Spleen (tissue), 11 donors: ENCODE results near the gene CCSER2. TPM values are rescaled to one million over a fixed set of nuclear protein-coding genes. Genes with fewer than 3 reads are reported as not detected.
"Not testable (repeated sequence)": the region's sequence is repeated elsewhere in the genome, so short reads cannot be mapped to it uniquely, and the experiment has no call there.

Source experiments
- DNase-seq: peaks from one replicate; pipeline ENCODE4 v3.0.0-alpha.2; 2020
- H3K27ac ChIP-seq, 8 donors: fragments of 200-600 bp; sonication (generic) in 7 of 8; 1 replicate in 4 of 8; 2 replicates in 4 of 8; pipeline versions ENCODE4 v1.5.0 to v1.8.0; 2016 to 2021; ENCODE audit warnings: inconsistent platforms in 4 of 8, mild to moderate bottlenecking in 4 of 8, moderate library complexity in 1 of 8
- H3K27me3 ChIP-seq, 7 donors: fragments of 200-600 bp; sonication (generic) in 6 of 7; replicated peaks in 1 of 7; 1 replicate in 4 of 7; 2 replicates in 3 of 7; pipeline versions ENCODE4 v1.5.0 to v1.8.0; 2016 to 2021; ENCODE audit warnings: inconsistent platforms in 3 of 7, mild to moderate bottlenecking in 1 of 7
- H3K36me3 ChIP-seq, 6 donors: fragments of 200-600 bp; sonication (generic) in 5 of 6; 1 replicate in 4 of 6; 2 replicates in 2 of 6; pipeline versions ENCODE4 v1.5.0 to v1.8.0; 2016 to 2021; ENCODE audit warnings: inconsistent platforms in 2 of 6
- H3K4me1 ChIP-seq, 6 donors: fragments of 200-600 bp; sonication (generic) in 5 of 6; 1 replicate in 3 of 6; 2 replicates in 3 of 6; pipeline versions ENCODE4 v1.5.0 to v1.8.0; 2016 to 2021; ENCODE audit warnings: inconsistent platforms in 3 of 6
- H3K4me3 ChIP-seq, 8 donors: fragments of 200-600 bp; sonication (generic) in 7 of 8; 1 replicate in 4 of 8; 2 replicates in 4 of 8; pipeline versions ENCODE4 v1.5.0 to v1.8.0; 2016 to 2021; ENCODE audit warnings: inconsistent platforms in 4 of 8, mild to moderate bottlenecking in 4 of 8, moderate library complexity in 2 of 8
- H3K9me3 ChIP-seq, 8 donors: fragments of 200-600 bp; sonication (generic) in 7 of 8; 1 replicate in 4 of 8; 2 replicates in 4 of 8; pipeline versions ENCODE4 v1.5.0 to v1.8.0; 2016 to 2021; ENCODE audit warnings: inconsistent platforms in 4 of 8
- POLR2A ChIP-seq, 3 donors: fragments of 450-650 bp; IDR thresholded peaks; one replicate each; pipeline ENCODE4 v1.5.1; 2017; ENCODE audit warnings: antibody characterized with exemption in 3 of 3, mild to moderate bottlenecking in 1 of 3
- POLR2AphosphoS5 ChIP-seq, 3 donors: sonication (generic); formaldehyde crosslinking; IDR thresholded peaks; one replicate each; pipeline ENCODE4 v1.5.1; 2017; ENCODE audit warnings: antibody characterized with exemption in 3 of 3
- WGBS, 5 donors: extraction: QIAGEN DNeasy Blood & Tissue Kit in 3 of 5; methylation state at CpG; one replicate each; pipeline versions ENCODE4 v1.1.5 to v1.1.7; 2013 to 2018; 5-methylcytosine and 5-hydroxymethylcytosine counted together
- intact Hi-C: fragments of 100-400 bp; cut with DNase I; formaldehyde crosslinking; loops from one replicate; pipeline ENCODE4 v1.15.0; 2023; ENCODE audit warnings: low total_unique reads
- polyA plus RNA-seq, 3 donors: library from polyadenylated mRNA; stranded (reverse); fragments of 200-250 nt; gene quantifications; one replicate each; pipeline ENCODE4 v1.2.1, GENCODE V29; 2013
- total RNA-seq, 7 donors: library from RNA; depleted of rRNA in 3 of 7; stranded (reverse); fragments of >200 nt in 3 of 7; fragmentation: NEBNext Ultra II Directional in 4 of 7; extraction: Animal tissue kit (Norgen Biotek cat#: 25700) in 4 of 7; gene quantifications; one replicate each; pipeline versions ENCODE4 v1.1.0 to v1.2.1, GENCODE V29; 2016 to 2021
- TF ChIP-seq, protein P1 (sequence below), 11 experiments: fragments of 200-600 bp in 7 of 11; fragments of 450-650 bp in 4 of 11; sonication (generic) in 4 of 11; IDR thresholded peaks in 8 of 11; conservative IDR thresholded peaks in 3 of 11; 1 replicate in 7 of 11; 2 replicates in 4 of 11; pipeline versions ENCODE4 v1.4.0 to v1.8.0; 2016 to 2021; ENCODE audit warnings: antibody characterized with exemption in 11 of 11, inconsistent platforms in 4 of 11, mild to moderate bottlenecking in 1 of 11
- donor health status: healthy with polysubstance abuse.
- donor health status: DM: no; HTN: no; CAD: no; lungs with moderate emphysema.
- donor health status: DM: no; HTN: no; CAD: no.
- donor health status: Bipolar disorder and iron deficiency.
- donor health status: healthy.
- donor health status: DM: no; HTN: no; CAD: no.
- donor health status: DM: yes; HTN: yes; CAD: no.

The CCSER2 gene
- total and polyA plus RNA-seq, 10 donors: 5.3 to 61.4 (median 45.2) TPM

DNA sequence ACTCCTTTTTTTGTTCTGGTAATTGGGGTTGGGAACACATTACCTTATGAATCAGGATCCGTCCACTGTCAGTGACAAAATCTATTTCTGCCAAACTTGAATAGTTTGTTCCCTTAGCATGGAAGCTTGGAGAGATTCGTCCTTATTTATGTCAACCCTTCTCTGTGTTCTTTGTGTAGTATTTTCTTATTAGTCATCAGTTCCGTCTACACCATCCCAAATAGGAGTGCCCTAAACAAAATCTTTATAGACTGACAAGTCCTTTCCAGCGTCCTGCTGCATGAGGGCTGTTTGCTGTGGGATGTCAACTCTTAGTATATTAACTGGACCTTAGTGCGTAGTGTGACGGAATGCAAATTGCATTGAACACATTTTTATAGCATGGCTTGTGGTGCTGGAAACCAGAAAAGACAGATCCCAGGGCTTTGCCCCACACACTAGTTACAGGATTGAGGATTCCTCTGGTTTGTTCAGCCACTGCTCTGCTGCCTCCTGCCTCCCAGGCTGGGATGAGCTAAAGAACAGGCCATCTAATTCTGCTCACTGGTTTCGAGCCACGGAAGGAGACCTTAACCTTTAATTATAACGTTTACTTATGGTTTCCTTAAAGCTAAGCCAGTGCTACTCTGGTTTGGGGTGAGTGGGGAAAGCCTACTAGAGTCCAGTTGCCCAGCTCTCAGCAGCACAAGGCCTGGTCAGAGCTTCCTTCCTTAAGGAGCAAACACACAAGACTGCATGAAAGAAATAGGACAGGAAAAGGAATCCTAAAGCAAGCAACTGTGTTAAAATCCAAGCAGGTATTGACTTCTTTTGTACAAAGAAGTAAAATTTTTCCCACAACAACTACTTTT is 194.4 kb downstream of the CCSER2 start:
- Histone ChIP-seq H3K9me3 (peaks cover 0 to 16% (median 11%) of the 10 kb centered on the region in 8 donors), H3K36me3 (no peaks in the 10 kb centered on the region), H3K27me3 (no peaks in the 10 kb centered on the region), H3K27ac (no peak overlapping the region), H3K4me3 (no peak overlapping the region), H3K4me1 (no peaks in the 10 kb centered on the region)
- 82 to 89% (median 84%) methylated on average over 9 of the region's 9 CpGs for WGBS, 5 donors
- TF ChIP-seq POLR2AphosphoS5 (IDR thresholded peaks at IDR 0.05) (no peak), POLR2A (IDR thresholded peaks at IDR 0.05) (no peak)
- TF ChIP-seq, protein P1, sequence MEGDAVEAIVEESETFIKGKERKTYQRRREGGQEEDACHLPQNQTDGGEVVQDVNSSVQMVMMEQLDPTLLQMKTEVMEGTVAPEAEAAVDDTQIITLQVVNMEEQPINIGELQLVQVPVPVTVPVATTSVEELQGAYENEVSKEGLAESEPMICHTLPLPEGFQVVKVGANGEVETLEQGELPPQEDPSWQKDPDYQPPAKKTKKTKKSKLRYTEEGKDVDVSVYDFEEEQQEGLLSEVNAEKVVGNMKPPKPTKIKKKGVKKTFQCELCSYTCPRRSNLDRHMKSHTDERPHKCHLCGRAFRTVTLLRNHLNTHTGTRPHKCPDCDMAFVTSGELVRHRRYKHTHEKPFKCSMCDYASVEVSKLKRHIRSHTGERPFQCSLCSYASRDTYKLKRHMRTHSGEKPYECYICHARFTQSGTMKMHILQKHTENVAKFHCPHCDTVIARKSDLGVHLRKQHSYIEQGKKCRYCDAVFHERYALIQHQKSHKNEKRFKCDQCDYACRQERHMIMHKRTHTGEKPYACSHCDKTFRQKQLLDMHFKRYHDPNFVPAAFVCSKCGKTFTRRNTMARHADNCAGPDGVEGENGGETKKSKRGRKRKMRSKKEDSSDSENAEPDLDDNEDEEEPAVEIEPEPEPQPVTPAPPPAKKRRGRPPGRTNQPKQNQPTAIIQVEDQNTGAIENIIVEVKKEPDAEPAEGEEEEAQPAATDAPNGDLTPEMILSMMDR (IDR thresholded peaks at IDR 0.05 in 8 of 11, conservative IDR thresholded peaks at IDR 0.05 in 3 of 11): no peak
- intact Hi-C loops: no loop called here
- no peak for DNase-seq

DNA sequence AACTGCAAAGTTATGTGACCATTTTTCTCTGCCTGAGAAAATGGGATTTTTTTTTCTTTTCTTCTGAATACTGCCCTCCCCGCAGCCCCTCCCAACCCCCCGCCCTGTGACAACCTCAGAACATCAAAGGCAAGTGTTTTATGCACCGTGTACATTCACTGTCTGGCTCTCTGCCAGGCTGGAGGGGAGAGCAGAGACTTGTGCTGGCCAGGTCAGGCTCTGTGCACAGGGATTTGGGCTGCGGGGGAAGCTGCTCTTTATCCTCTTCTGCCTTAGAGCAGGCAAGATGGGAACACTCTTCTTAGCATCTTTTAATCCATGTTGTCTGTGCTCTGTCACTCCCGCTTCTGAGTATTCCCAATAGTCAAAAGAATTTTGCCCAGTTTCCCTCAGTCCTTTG is 195.1 kb downstream of the CCSER2 start:
- Histone ChIP-seq H3K4me3 (no peak overlapping the region), H3K27ac (no peak overlapping the region), H3K4me1 (no peaks in the 10 kb centered on the region), H3K27me3 (no peaks in the 10 kb centered on the region), H3K9me3 (peaks cover 0 to 16% (median 11%) of the 10 kb centered on the region in 8 donors), H3K36me3 (no peaks in the 10 kb centered on the region)
- TF ChIP-seq, protein P1 (IDR thresholded peaks at IDR 0.05 in 8 of 11, conservative IDR thresholded peaks at IDR 0.05 in 3 of 11): no peak
- TF ChIP-seq POLR2AphosphoS5 (IDR thresholded peaks at IDR 0.05): no peak
- no peak for TF ChIP-seq POLR2A (IDR thresholded peaks at IDR 0.05)
- 60 to 68% (median 61%) methylated on average over 5 of the region's 5 CpGs for WGBS, 5 donors
- intact Hi-C loops: no loop called here
- DNase-seq: no peak

DNA sequence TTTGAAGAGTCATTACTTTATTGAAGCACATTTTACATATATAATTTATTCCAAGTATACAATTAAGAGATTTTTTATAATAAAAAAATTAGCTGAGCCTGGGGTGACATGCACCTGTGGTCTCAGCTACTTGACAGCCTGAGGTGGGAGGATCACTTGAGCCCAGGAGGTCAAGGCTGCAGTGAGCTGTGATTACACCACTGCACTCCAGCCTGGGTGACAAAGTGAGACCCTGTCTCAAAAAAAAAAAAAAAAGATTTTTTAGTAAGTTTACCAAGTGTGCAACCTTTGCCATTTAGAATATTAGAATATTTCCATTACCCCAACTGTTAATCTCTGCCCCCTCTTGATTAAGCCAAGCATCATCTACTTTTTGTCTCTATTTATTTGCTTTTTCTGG is 196.0 kb downstream of the CCSER2 start:
- Histone ChIP-seq H3K27me3 (no peaks in the 10 kb centered on the region), H3K27ac (no peak overlapping the region), H3K36me3 (no peaks in the 10 kb centered on the region), H3K9me3 (peaks cover 0 to 16% (median 11%) of the 10 kb centered on the region in 8 donors), H3K4me1 (no peaks in the 10 kb centered on the region), H3K4me3 (no peak overlapping the region)
- intact Hi-C loops: no loop called here
- no peak for DNase-seq
- TF ChIP-seq POLR2AphosphoS5 (IDR thresholded peaks at IDR 0.05) (no peak), POLR2A (IDR thresholded peaks at IDR 0.05) (no peak)
- TF ChIP-seq, protein P1 (IDR thresholded peaks at IDR 0.05 in 8 of 11, conservative IDR thresholded peaks at IDR 0.05 in 3 of 11): no peak

DNA sequence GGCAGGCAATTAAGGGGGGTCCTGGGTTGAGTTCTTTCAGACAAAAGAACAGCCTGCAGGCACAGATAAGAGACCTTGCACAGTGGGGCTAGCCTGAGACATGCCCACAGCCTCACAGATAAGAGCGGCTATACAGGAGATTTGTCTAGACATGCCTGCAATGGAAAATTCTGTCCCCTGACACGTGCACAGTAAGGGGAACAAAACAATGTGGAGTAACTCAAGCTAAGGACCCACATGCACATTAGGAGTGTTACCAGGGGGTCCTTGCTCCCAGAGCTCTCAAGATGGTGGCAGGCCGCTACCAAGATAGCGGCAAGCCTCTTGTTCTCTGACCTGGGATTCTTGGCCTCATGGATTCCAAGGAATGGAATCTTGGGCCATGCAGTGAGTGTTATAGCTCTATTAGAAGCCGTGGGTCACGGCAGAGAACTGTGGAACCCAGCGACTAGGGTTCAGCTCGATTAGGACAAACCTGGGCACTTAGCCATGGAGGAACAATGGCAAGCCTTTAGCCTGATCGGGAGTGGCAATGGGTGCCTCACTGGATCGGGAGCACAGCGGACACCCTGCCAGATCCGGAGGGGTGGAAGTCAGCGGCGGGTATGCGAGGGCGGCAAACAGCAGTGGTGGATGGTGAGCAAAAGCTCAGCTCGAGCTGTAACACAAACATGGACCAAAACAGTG is 196.9 kb downstream of the CCSER2 start:
- intact Hi-C loops: no loop called here

DNA sequence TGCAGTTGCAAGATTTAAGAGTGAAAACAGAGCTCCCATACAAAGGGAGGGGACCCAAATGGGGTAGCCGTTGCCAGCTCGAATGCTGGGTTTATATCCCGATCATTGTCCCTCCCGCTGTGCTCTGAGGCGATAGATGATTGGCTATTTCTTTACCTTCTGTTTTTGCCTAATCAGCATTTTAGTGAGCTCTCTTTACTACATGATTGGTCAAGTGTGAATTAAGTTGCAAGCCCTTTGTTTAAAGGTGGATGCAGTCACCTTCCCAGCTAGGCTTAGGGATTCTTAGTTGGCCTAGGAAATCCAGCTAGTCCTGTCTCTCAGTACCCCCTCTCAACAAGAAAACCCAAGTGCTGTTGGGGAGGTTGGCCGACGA is 197.4 kb downstream of the CCSER2 start:
- H3K9me3 ChIP-seq: peaks cover 0 to 16% (median 11%) of the 10 kb centered on the region in 8 donors
- H3K27ac ChIP-seq, DNase-seq, H3K27me3 ChIP-seq, H3K36me3 ChIP-seq, intact Hi-C loops, H3K4me3 ChIP-seq, H3K4me1 ChIP-seq: not testable (repeated sequence)
- WGBS, 5 donors: 93 to 99% (median 95%) methylated on average over 7 of the region's 7 CpGs

More for the DNA sequence above, 196.9 kb downstream of the CCSER2 start:
- no peak overlapping the region for H3K27ac ChIP-seq
- 84 to 91% (median 89%) methylated on average over 17 of the region's 17 CpGs for WGBS, 5 donors
- no peak overlapping the region for H3K4me3 ChIP-seq
- H3K27me3 ChIP-seq: no peaks in the 10 kb centered on the region
- TF ChIP-seq, protein P1 (IDR thresholded peaks at IDR 0.05 in 8 of 11, conservative IDR thresholded peaks at IDR 0.05 in 3 of 11): no peak
- TF ChIP-seq POLR2AphosphoS5 (IDR thresholded peaks at IDR 0.05) (no peak), POLR2A (IDR thresholded peaks at IDR 0.05) (no peak)
- DNase-seq: no peak
- peaks cover 0 to 16% (median 11%) of the 10 kb centered on the region in 8 donors for H3K9me3 ChIP-seq
- H3K36me3 ChIP-seq: no peaks in the 10 kb centered on the region
- no peaks in the 10 kb centered on the region for H3K4me1 ChIP-seq

DNA sequence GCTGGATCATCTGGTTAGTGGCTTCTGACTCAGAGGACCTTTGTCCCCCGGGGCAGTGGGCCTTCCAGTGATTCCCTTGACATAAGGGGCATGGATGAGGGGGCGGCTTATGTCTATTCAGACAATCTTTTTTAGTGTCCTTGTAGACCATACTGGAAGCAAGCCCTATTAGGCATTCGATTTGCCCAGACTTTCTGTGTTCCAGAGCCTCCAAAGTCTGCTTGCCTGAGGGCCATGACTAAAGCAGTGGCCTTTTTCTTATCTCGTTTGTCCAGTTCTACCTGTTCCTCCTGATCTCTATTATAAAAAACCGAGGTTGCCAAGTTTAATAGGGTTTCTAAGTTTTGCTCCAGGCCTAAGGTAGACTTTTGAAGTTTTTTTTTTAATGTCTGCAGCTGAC is 199.0 kb downstream of the CCSER2 start:
- not testable (repeated sequence) for DNase-seq, H3K27me3 ChIP-seq

More for the DNA sequence above, 199.0 kb downstream of the CCSER2 start:
- H3K4me1 ChIP-seq, H3K36me3 ChIP-seq, H3K27ac ChIP-seq, intact Hi-C loops, H3K4me3 ChIP-seq: not testable (repeated sequence)
- peaks cover 0 to 16% (median 11%) of the 10 kb centered on the region in 8 donors for H3K9me3 ChIP-seq
- 77 to 89% (median 81%) methylated on average over 5 of the region's 5 CpGs for WGBS, 5 donors
